Heart right ventricle (tissue), 16 donors: ENCODE measurements around the gene CACNA2D4. TPM values are rescaled to one million over a fixed set of nuclear protein-coding genes. Genes with fewer than 3 reads are reported as not detected.
A peak's percentile ranks its signal among the peaks of the same experiment; 100 is the strongest.

Source experiments
- ATAC-seq, 8 donors: fragments of 200-7000 bp; cut with Tn5 transposase; one replicate each; pipeline ENCODE4 v1.9.1; 2020; ENCODE audit warnings: mild to moderate bottlenecking in 8 of 8, moderate library complexity in 8 of 8, moderate number of reproducible peaks in 1 of 8
- DNase-seq, 2 donors: peaks; one replicate each; pipeline ENCODE4 v3.0.0-alpha.2; 2020
- H3K27ac ChIP-seq, 10 donors: fragments of 200-600 bp; sonication (generic) in 2 of 10; one replicate each; pipeline versions ENCODE4 v1.5.0 to v1.8.0; 2020 to 2022; ENCODE audit warnings: mild to moderate bottlenecking in 3 of 10
- H3K27me3 ChIP-seq, 7 donors: fragments of 200-600 bp; one replicate each; pipeline ENCODE4 v1.8.0; 2021 to 2022; ENCODE audit warnings: mild to moderate bottlenecking in 2 of 7
- H3K36me3 ChIP-seq, 9 donors: fragments of 200-600 bp; sonication (generic) in 1 of 9; one replicate each; pipeline versions ENCODE4 v1.5.0 to v1.8.0; 2020 to 2022; ENCODE audit warnings: mild to moderate bottlenecking in 2 of 9
- H3K4me1 ChIP-seq, 9 donors: fragments of 200-600 bp; sonication (generic) in 1 of 9; one replicate each; pipeline versions ENCODE4 v1.5.0 to v1.8.0; 2020 to 2022; ENCODE audit warnings: mild to moderate bottlenecking in 4 of 9
- H3K4me3 ChIP-seq, 10 donors: fragments of 200-600 bp; sonication (generic) in 2 of 10; one replicate each; pipeline versions ENCODE4 v1.5.0 to v1.8.0; 2020 to 2022; ENCODE audit warnings: mild to moderate bottlenecking in 7 of 10, moderate library complexity in 2 of 10
- H3K9me3 ChIP-seq, 11 donors: fragments of 200-600 bp in 10 of 11; sonication (generic) in 2 of 11; one replicate each; pipeline versions ENCODE4 v1.5.0 to v1.8.0; 2013 to 2022; ENCODE audit warnings: mild to moderate bottlenecking in 2 of 11, control low read depth in 1 of 11, moderate library complexity in 1 of 11
- CTCF ChIP-seq, 9 donors: fragments of 200-600 bp; sonication (generic) in 2 of 9; IDR thresholded peaks; one replicate each; pipeline versions ENCODE4 v1.5.0 to v1.8.0; 2021 to 2022; ENCODE audit warnings: antibody characterized with exemption in 9 of 9, mild to moderate bottlenecking in 5 of 9, moderate library complexity in 1 of 9
- WGBS, 2 donors: extraction: QIAGEN DNeasy Blood & Tissue Kit; methylation state at CpG; one replicate each; pipeline ENCODE4 v1.1.7; 2013; ENCODE audit warnings: inconsistent platforms in 1 of 2; 5-methylcytosine and 5-hydroxymethylcytosine counted together
- intact Hi-C, 10 donors: fragments of 100-400 bp; cut with DNase I; formaldehyde crosslinking; loops; one replicate each; pipeline versions ENCODE4 v1.11.1 to v1.14.2; 2022
- polyA plus RNA-seq, 2 donors: library from polyadenylated mRNA; stranded (reverse); fragments of 200-250 nt; gene quantifications; one replicate each; pipeline ENCODE4 v1.2.3, GENCODE V29; 2013
- total RNA-seq, 10 donors: library from RNA; stranded (reverse); fragmentation: NEBNext Ultra II Directional in 3 of 10; extraction: Animal tissue kit (Norgen Biotek cat#: 25700) in 3 of 10; gene quantifications; one replicate each; pipeline versions ENCODE4 v1.2.1 to v1.2.4, GENCODE V29; 2021 to 2023
- donor health status: Arrhythmogenic right ventricular cardiomyopathy.
- donor health status: ischemic (EF 13 %, LVEDD 7.1; RV severe dilation, severe dysfunction).
- donor health status: healthy with polysubstance abuse.
- donor health status: DM: no; HTN: yes; CAD: no.
- donor health status: DM: no; HTN: no; CAD: no.
- donor health status: ischemic (EF 25% LVEDD 6.9; RV normal size, moderate dysfunction).
- donor health status: ischemic (EF 25% LVEDD 5.7; RV mildly dilated, moderate dysfunction).
- donor health status: healthy.
- donor health status: DM: yes; HTN: yes; CAD: no.
- donor health status: Ischemic cardiomyopathy.
- donor health status: ischemic (EF 35%, LVEDD 5.7; RV mildly dilated, moderate dysfunction).
- donor health status: nonischemic (EF 11% LVEDD 7.7; RV severe dilation, severe dysfunction).
- donor health status: DM: yes; HTN: yes; CAD: no.
- donor health status: PGD.
- donor health status: ischemic (EF 29% LVEDD 5.4; RV normal size, mild dysfunction).
- donor health status: nonischemic (EF 23%, LVEDD 6.1; RV moderate dilation, normal function).

CACNA2D4 gene
- total and polyA plus RNA-seq, 12 donors = 0.19 to 6.2 (median 0.95) TPM

- Histone ChIP-seq H3K27ac (peak overlapping the region in 7 of 10 donors; percentile 82 to 98 (median 86)), H3K4me1 (peaks cover 3 to 46% (median 28%) of the 10 kb centered on the region in 9 donors), H3K27me3 (no peaks in the 10 kb centered on the region), H3K36me3 (no peaks in the 10 kb centered on the region), H3K4me3 (peak overlapping the region in 1 of 10 donors; percentile 74), H3K9me3 (no peaks in the 10 kb centered on the region)
- 92 to 95% methylated on average over 22 of the region's 22 CpGs for WGBS, 2 donors
- ATAC-seq (no peak), DNase-seq (no peak)
- intact Hi-C loops = loop anchor here (2.0 to 10.0 kb wide), 9 partner anchors 141 to 787 kb away; no protein-coding TSS in a partner anchor
- no peak for TF ChIP-seq CTCF (IDR thresholded peaks at IDR 0.05)
Measured at GRCh38 chr12:1797991-1798640, 120.3 kb downstream of the CACNA2D4 start.

GRCh38 chr12:1797011-1797901 is 121.2 kb downstream of the CACNA2D4 start:
- no peaks in the 10 kb centered on the region for H3K36me3 ChIP-seq
- DNase-seq = peak; percentile 50 to 77
- H3K27ac ChIP-seq = peak overlapping the region; percentile 66 to 98 (median 86)
- peak overlapping the region; percentile 24 to 75 (median 62) for H3K4me3 ChIP-seq
- no peaks in the 10 kb centered on the region for H3K9me3 ChIP-seq
- peaks cover 3 to 51% (median 30%) of the 10 kb centered on the region in 9 donors for H3K4me1 ChIP-seq
- H3K27me3 ChIP-seq = no peaks in the 10 kb centered on the region
- peak; percentile 14 to 57 (median 33) for ATAC-seq
- peak in 1 of 9 donors; percentile 13 for TF ChIP-seq CTCF (IDR thresholded peaks at IDR 0.05)
- WGBS, 2 donors = 34 to 54% methylated on average over 71 of the region's 71 CpGs
- intact Hi-C loops = loop anchor here (2.0 to 10.0 kb wide), 9 partner anchors 142 to 788 kb away; no protein-coding TSS in a partner anchor

- peak; percentile 8 to 30 (median 15) for ATAC-seq
- peak overlapping the region; percentile 66 to 98 (median 86) for H3K27ac ChIP-seq
- H3K9me3 ChIP-seq = no peaks in the 10 kb centered on the region
- H3K36me3 ChIP-seq = no peaks in the 10 kb centered on the region
- intact Hi-C loops = loop anchor here (1.0 to 10.0 kb wide), 12 partner anchors 142 to 788 kb away; no protein-coding TSS in a partner anchor
- TF ChIP-seq CTCF (IDR thresholded peaks at IDR 0.05) = no peak
- H3K4me1 ChIP-seq = peaks cover 3 to 53% (median 34%) of the 10 kb centered on the region in 9 donors
- H3K27me3 ChIP-seq = no peaks in the 10 kb centered on the region
- peak in 1 of 2 donors; percentile 55 for DNase-seq
- peak overlapping the region; percentile 24 to 75 (median 62) for H3K4me3 ChIP-seq
- WGBS, 2 donors = 11 to 12% methylated on average over 40 to 43 of the region's 43 CpGs
Measured at GRCh38 chr12:1796515-1797010, 121.9 kb downstream of the CACNA2D4 start.
